GM23248 (cell line): ENCODE measurements around the gene MSH6.

Source experiments
- EZH2 ChIP-seq: fragments of 200-600 bp; sonication (generic); IDR thresholded peaks from 2 replicates; pipeline ENCODE4 v1.6.1; 2018; ENCODE audit warnings: antibody characterized with exemption, mild to moderate bottlenecking; ENCODE audit not compliant: insufficient read depth, poor library complexity, severe bottlenecking
- EZH2phosphoT487 ChIP-seq: fragments of 200-600 bp; sonication (generic); IDR thresholded peaks from 2 replicates; pipeline ENCODE4 v1.6.1; 2018; ENCODE audit warnings: antibody characterized with exemption, moderate library complexity, mild to moderate bottlenecking, low read depth; ENCODE audit not compliant: insufficient read depth

DNA sequence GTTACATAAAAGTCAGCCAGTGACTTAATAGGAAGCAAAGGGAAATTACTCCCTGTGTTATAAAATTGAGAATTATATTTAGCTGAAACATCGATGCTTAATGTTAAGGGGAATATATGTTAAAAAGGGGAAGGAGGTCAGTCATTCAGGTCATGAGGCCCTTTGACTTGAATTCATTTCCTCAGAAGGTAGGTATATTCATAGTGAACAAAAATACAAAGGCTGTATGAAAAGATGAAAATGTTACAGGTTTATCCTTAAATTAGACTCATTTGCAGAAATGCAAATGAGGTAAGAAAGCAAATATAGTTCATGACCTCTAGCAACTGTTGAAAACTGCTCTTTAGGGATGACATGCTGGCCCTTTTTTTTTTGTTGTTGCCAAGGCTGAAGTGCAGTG, 20.8 kb downstream of the MSH6 start:
- TF ChIP-seq EZH2phosphoT487 (no peak), EZH2 (no peak)
